ENCODE data around the gene COL27A1. TPM values are rescaled to one million over a fixed set of nuclear protein-coding genes. Genes with fewer than 3 reads are reported as not detected.
A peak's percentile ranks its signal among the peaks of the same experiment; 100 is the strongest.

Gene COL27A1
- total and polyA plus RNA-seq, 2 donors (not counting 3 experiments of a cell fraction or from before 2014, with no cell fraction given), result 14.7 to 49.1 TPM

DNA sequence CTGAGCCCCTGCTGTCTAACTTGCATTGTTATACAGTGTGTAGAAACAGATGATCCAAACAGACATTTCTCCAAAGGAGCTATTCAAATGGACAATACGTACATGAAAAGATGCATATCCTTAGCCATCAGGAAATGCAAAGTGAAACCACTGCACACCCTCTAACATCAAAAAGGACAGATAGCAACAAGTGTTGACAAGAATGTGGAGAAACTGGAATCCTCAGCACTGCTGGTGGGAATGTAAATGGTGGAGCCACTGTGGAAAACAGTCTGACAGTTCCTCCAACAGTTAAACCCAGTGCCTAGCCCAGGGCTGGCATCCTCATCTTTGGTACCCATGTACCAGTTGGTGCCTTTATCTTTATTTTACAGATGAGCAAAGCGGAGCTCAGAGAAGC, 182.8 kb downstream of the COL27A1 start:
- TF ChIP-seq POLR2AphosphoS5 (IDR thresholded peaks at IDR 0.05; ENCODE audit: insufficient read depth, low read depth, low read length), result no peak
- no peak for TF ChIP-seq EZH2 (IDR thresholded peaks at IDR 0.05; ENCODE audit: borderline replicate concordance, low read depth, low read length, severe bottlenecking)
- TF ChIP-seq, protein P1, sequence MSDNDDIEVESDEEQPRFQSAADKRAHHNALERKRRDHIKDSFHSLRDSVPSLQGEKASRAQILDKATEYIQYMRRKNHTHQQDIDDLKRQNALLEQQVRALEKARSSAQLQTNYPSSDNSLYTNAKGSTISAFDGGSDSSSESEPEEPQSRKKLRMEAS (IDR thresholded peaks at IDR 0.05; ENCODE audit: insufficient read depth, insufficient read length), result no peak
- TF ChIP-seq FOS (IDR thresholded peaks at IDR 0.05; ENCODE audit: borderline replicate concordance, insufficient read depth, low read length), result no peak
- TF ChIP-seq MYC (IDR thresholded peaks at IDR 0.05; ENCODE audit: low read depth, low read length), result no peak
- TF ChIP-seq POLR2A (IDR thresholded peaks at IDR 0.05; ENCODE audit: low read depth, low read length), result no peak
- ChIA-PET CTCF (interaction anchor here (0.6 to 2.4 kb wide), 6 partner anchors 48 to 660 kb away, joined by 3 to 24 read pairs (median 6); partner anchors contain the start of gene AKNA), POLR2A (no interaction called here)
- H3K9me1 ChIP-seq (replicated peaks; ENCODE audit: control insufficient read depth, extremely low read depth, insufficient read depth, low read length), result no peaks in the 10 kb centered on the region
- no peak overlapping the region for H2AFZ ChIP-seq (ENCODE audit: low read depth, low read length)
- no peak overlapping the region for H3K9ac ChIP-seq (replicated peaks; ENCODE audit: extremely low read depth, insufficient read depth, low read length)
- FAIRE-seq (no peak), DNase-seq (ENCODE audit: low read depth, low spot score) (no peak)
- peaks cover 0 to 38% of the 10 kb centered on the region in 2 experiments for H3K36me3 ChIP-seq (ENCODE audit: control insufficient read depth in 2 of 2, extremely low read depth in 1 of 2, insufficient read depth in 2 of 2, low read length in 2 of 2)
- H3K9me3 ChIP-seq (replicated peaks; ENCODE audit: control insufficient read depth, insufficient read depth, low read length), result no peaks in the 10 kb centered on the region
- H3K27me3 ChIP-seq (ENCODE audit: control insufficient read depth in 2 of 2, insufficient read depth in 2 of 2, low read length in 2 of 2), result no peaks in the 10 kb centered on the region
- no peak overlapping the region for H3K27ac ChIP-seq (ENCODE audit: insufficient read depth, low read depth, low read length)
- no peaks in the 10 kb centered on the region for H3K79me2 ChIP-seq (ENCODE audit: control insufficient read depth, insufficient read depth, low read length)
- H3K4me1 ChIP-seq (ENCODE audit: control insufficient read depth, extremely low read depth, insufficient read depth, low read length), result no peaks in the 10 kb centered on the region
- H4K20me1 ChIP-seq (replicated peaks; ENCODE audit: control insufficient read depth, extremely low read depth, insufficient read depth, low read length), result no peaks in the 10 kb centered on the region
- no peak overlapping the region for H3K4me3 ChIP-seq (replicated peaks in 1 of 3; ENCODE audit: insufficient read depth in 1 of 3, low read depth in 1 of 3, low read length in 3 of 3)
- no peak overlapping the region for H3K4me2 ChIP-seq (ENCODE audit: insufficient read depth, low read length)
- no TSS peak for BruUV-seq (replicated peaks)
- intact Hi-C loops (cut with micrococcal nuclease) (loop anchor here (2.0 to 10.0 kb wide), 2 partner anchors 51 to 167 kb away; partner anchors contain the start of gene WHRN), dilution Hi-C loops (cut with MboI; ENCODE audit: extremely low pct_ligation_motif_present, low sequenced_read_pairs) (no loop called here)

DNA sequence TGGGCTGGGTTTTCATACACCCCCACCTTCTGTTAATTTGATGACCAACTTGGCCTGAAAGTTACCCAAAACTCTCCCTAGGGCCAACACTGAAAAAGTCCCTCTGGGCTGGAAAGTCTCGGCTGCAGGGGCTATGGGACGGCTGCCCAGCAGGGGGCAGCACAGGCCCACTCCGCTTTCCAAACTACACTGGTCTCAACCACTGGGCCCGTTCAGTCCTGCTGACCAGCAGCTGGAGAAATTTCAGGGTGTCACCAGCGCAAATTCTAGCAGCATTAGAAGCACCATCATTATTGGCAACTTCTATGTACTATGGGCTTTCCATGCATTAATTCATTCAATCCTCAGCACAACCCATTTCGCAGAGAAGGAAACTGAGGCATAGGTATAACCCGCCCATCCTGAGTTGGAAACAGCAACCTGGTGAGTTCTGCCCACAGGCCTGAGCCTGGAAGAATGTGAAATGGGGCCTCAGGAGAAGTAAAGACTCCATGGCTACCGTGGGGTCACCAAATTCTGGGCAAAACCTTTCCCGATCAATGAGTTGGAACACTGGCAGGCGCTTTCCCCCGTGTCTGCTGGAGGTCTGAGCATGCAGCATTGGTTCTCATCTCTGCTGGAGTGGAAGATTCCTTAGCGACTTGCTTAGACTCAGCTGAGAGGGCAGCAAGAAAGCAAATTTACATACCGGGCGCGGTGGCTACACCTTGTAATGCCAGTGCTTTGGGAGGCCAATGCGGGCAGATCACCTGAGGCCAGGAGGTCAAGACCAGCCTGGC, 184.0 kb downstream of the COL27A1 start:
- H3K4me1 ChIP-seq (ENCODE audit: control insufficient read depth, extremely low read depth, insufficient read depth, low read length), result no peaks in the 10 kb centered on the region
- H3K9me3 ChIP-seq (replicated peaks; ENCODE audit: control insufficient read depth, insufficient read depth, low read length), result no peaks in the 10 kb centered on the region
- H3K9ac ChIP-seq (replicated peaks; ENCODE audit: extremely low read depth, insufficient read depth, low read length), result no peak overlapping the region
- ChIA-PET POLR2A (no interaction called here), CTCF (interaction anchor here (0.8 to 2.4 kb wide), 8 partner anchors 14 to 314 kb away, joined by 3 to 24 read pairs (median 4); partner anchors contain the start of gene AKNA)
- H3K9me1 ChIP-seq (replicated peaks; ENCODE audit: control insufficient read depth, extremely low read depth, insufficient read depth, low read length), result no peaks in the 10 kb centered on the region
- no peaks in the 10 kb centered on the region for H4K20me1 ChIP-seq (replicated peaks; ENCODE audit: control insufficient read depth, extremely low read depth, insufficient read depth, low read length)
- intact Hi-C loops (cut with micrococcal nuclease), result loop anchor here (1.0 to 10.0 kb wide), 4 partner anchors 49 to 314 kb away; partner anchors contain the start of gene WHRN
- BruUV-seq (replicated peaks), result no TSS peak
- H2AFZ ChIP-seq (ENCODE audit: low read depth, low read length), result no peak overlapping the region
- no peak overlapping the region for H3K4me2 ChIP-seq (ENCODE audit: insufficient read depth, low read length)
- TF ChIP-seq, protein P2, sequence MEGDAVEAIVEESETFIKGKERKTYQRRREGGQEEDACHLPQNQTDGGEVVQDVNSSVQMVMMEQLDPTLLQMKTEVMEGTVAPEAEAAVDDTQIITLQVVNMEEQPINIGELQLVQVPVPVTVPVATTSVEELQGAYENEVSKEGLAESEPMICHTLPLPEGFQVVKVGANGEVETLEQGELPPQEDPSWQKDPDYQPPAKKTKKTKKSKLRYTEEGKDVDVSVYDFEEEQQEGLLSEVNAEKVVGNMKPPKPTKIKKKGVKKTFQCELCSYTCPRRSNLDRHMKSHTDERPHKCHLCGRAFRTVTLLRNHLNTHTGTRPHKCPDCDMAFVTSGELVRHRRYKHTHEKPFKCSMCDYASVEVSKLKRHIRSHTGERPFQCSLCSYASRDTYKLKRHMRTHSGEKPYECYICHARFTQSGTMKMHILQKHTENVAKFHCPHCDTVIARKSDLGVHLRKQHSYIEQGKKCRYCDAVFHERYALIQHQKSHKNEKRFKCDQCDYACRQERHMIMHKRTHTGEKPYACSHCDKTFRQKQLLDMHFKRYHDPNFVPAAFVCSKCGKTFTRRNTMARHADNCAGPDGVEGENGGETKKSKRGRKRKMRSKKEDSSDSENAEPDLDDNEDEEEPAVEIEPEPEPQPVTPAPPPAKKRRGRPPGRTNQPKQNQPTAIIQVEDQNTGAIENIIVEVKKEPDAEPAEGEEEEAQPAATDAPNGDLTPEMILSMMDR (IDR thresholded peaks at IDR 0.05; ENCODE audit: extremely low read depth in 1 of 2, insufficient read depth in 1 of 2, low read depth in 1 of 2, low read length in 2 of 2), result peak; percentile 88 to 89
- no peak for TF ChIP-seq GATA2 (IDR thresholded peaks at IDR 0.05; ENCODE audit: insufficient read depth, insufficient read length, low read depth, low read length)
- no peak overlapping the region for H3K4me3 ChIP-seq (replicated peaks in 1 of 3; ENCODE audit: insufficient read depth in 1 of 3, low read depth in 1 of 3, low read length in 3 of 3)
- FAIRE-seq (peak; percentile 83), DNase-seq (ENCODE audit: low read depth, low spot score) (peak; percentile 29)
- no peak overlapping the region for H3K27ac ChIP-seq (ENCODE audit: insufficient read depth, low read depth, low read length)
- dilution Hi-C loops (cut with MboI; ENCODE audit: extremely low pct_ligation_motif_present, low sequenced_read_pairs), result no loop called here
- H3K36me3 ChIP-seq (ENCODE audit: control insufficient read depth in 2 of 2, extremely low read depth in 1 of 2, insufficient read depth in 2 of 2, low read length in 2 of 2), result peaks cover 0 to 45% of the 10 kb centered on the region in 2 experiments
- no peaks in the 10 kb centered on the region for H3K27me3 ChIP-seq (ENCODE audit: control insufficient read depth in 2 of 2, insufficient read depth in 2 of 2, low read length in 2 of 2)
- H3K79me2 ChIP-seq (ENCODE audit: control insufficient read depth, insufficient read depth, low read length), result no peaks in the 10 kb centered on the region

Measured in endothelial cell of umbilical vein (primary cell).